ENCODE data around the gene ST8SIA1.

DNA sequence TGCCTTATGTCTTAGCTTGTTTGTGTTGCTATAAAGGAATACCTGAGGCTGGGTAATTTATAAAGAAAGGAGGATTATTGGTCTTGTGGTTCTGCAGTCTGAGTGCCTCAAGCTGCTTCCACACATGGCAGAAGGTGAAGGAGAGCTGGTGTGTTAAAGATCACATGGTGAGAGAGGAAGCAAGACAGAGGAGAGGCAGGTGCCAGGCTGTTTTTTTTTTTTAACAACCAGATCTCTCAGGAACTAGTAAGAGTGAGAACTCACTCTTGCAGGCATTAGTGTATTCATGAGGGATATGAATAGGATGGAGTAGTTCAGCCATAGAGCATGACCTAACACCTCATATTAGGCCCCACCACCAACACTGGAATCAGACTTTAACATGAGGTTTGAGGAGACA, 165.1 kb downstream of the ST8SIA1 start:
- TF ChIP-seq CTCF (IDR thresholded peaks at IDR 0.05), result no peak
- TF ChIP-seq POLR2A (IDR thresholded peaks at IDR 0.05), result no peak

Data from breast epithelium (tissue), 3 donors.